ENCODE results near the gene ZBTB7C. TPM values are rescaled to one million over a fixed set of nuclear protein-coding genes. Genes with fewer than 3 reads are reported as not detected.

The ZBTB7C gene
- total RNA-seq, 3 donors from 2014 or later (not counting 1 experiment from before 2014, with no cell fraction given): 0.07 TPM; not detected in 2

GRCh38 chr18:48356909-48357631 is 52.1 kb downstream of the ZBTB7C start:
- H3K4me1 Mint-ChIP-seq: no peaks in the 10 kb centered on the region
- H3K27me3 Mint-ChIP-seq (ENCODE audit: low read depth in 2 of 2): peaks cover 12 to 19% of the 10 kb centered on the region in 2 donors
- TF ChIP-seq CTCF (IDR thresholded peaks at IDR 0.05): no peak
- H3K4me3 Mint-ChIP-seq: no peak overlapping the region
- DNase-seq (no peak), ATAC-seq (no peak)
- H3K9me3 Mint-ChIP-seq: no peaks in the 10 kb centered on the region
- H3K9me3 ChIP-seq (ENCODE audit: control insufficient read depth, insufficient read depth, low read length): no peaks in the 10 kb centered on the region
- H3K27ac ChIP-seq (ENCODE audit: low read length): no peak overlapping the region
- no peak overlapping the region for H3K4me3 ChIP-seq (ENCODE audit: low read length)
- H3K36me3 ChIP-seq (ENCODE audit: control insufficient read depth, insufficient read depth, low read length): no peaks in the 10 kb centered on the region
- no peaks in the 10 kb centered on the region for H3K27me3 ChIP-seq (ENCODE audit: control insufficient read depth, insufficient read depth, low read length)
- intact Hi-C loops (cut with micrococcal nuclease): no loop called here
- H3K36me3 Mint-ChIP-seq: no peaks in the 10 kb centered on the region
- no peak overlapping the region for H3K27ac Mint-ChIP-seq
- no peaks in the 10 kb centered on the region for H3K4me1 ChIP-seq (ENCODE audit: control insufficient read depth, insufficient read depth, low read length)
- 46% methylated on average over 11 of the region's 11 CpGs for WGBS (ENCODE audit: insufficient coverage)

- Histone ChIP-seq H3K27me3 (ENCODE audit: control insufficient read depth, insufficient read depth, low read length) (no peaks in the 10 kb centered on the region), H3K4me3 (ENCODE audit: low read length) (no peak overlapping the region), H3K9me3 (ENCODE audit: control insufficient read depth, insufficient read depth, low read length) (no peaks in the 10 kb centered on the region), H3K4me1 (ENCODE audit: control insufficient read depth, insufficient read depth, low read length) (no peaks in the 10 kb centered on the region), H3K27ac (ENCODE audit: low read length) (no peak overlapping the region), H3K36me3 (ENCODE audit: control insufficient read depth, insufficient read depth, low read length) (no peaks in the 10 kb centered on the region)
- Mint-ChIP-seq H3K4me3 (no peak overlapping the region), H3K27ac (no peak overlapping the region), H3K9me3 (no peaks in the 10 kb centered on the region), H3K36me3 (no peaks in the 10 kb centered on the region), H3K27me3 (ENCODE audit: low read depth in 2 of 2) (peaks cover 12 to 19% of the 10 kb centered on the region in 2 donors), H3K4me1 (no peaks in the 10 kb centered on the region)
- ATAC-seq (no peak), DNase-seq (no peak)
- 90% methylated on average over 7 of the region's 7 CpGs for WGBS (ENCODE audit: insufficient coverage)
- intact Hi-C loops (cut with micrococcal nuclease): no loop called here
- TF ChIP-seq CTCF (IDR thresholded peaks at IDR 0.05): no peak
Measured at GRCh38 chr18:48356151-48356745, 52.9 kb downstream of the ZBTB7C start.

- Histone ChIP-seq H3K36me3 (ENCODE audit: control insufficient read depth, insufficient read depth, low read length) (no peaks in the 10 kb centered on the region), H3K27ac (ENCODE audit: low read length) (no peak overlapping the region), H3K4me3 (ENCODE audit: low read length) (no peak overlapping the region), H3K9me3 (ENCODE audit: control insufficient read depth, insufficient read depth, low read length) (no peaks in the 10 kb centered on the region), H3K4me1 (ENCODE audit: control insufficient read depth, insufficient read depth, low read length) (no peaks in the 10 kb centered on the region), H3K27me3 (ENCODE audit: control insufficient read depth, insufficient read depth, low read length) (no peaks in the 10 kb centered on the region)
- DNase-seq: no peak
- intact Hi-C loops (cut with micrococcal nuclease): no loop called here
- no peak for ATAC-seq
- TF ChIP-seq CTCF (IDR thresholded peaks at IDR 0.05): no peak
- WGBS (ENCODE audit: insufficient coverage): 82% methylated on average over 15 of the region's 15 CpGs
- no peak overlapping the region for H3K4me3 Mint-ChIP-seq
- no peaks in the 10 kb centered on the region for H3K36me3 Mint-ChIP-seq
- no peaks in the 10 kb centered on the region for H3K9me3 Mint-ChIP-seq
- peaks cover 8 to 19% of the 10 kb centered on the region in 2 donors for H3K27me3 Mint-ChIP-seq (ENCODE audit: low read depth in 2 of 2)
- H3K4me1 Mint-ChIP-seq: no peaks in the 10 kb centered on the region
- H3K27ac Mint-ChIP-seq: no peak overlapping the region
Measured at GRCh38 chr18:48355276-48356115, 53.7 kb downstream of the ZBTB7C start.
